Islet of Langerhans (tissue), 1 donor: ENCODE measurements around the gene ACIN1.

Experiments used
- FAIRE-seq: peaks from one replicate; lab custom pipeline; 2011; peaks lifted over from hg19 to GRCh38; lab: Jason Lieb, UNC

ACIN1 gene

DNA sequence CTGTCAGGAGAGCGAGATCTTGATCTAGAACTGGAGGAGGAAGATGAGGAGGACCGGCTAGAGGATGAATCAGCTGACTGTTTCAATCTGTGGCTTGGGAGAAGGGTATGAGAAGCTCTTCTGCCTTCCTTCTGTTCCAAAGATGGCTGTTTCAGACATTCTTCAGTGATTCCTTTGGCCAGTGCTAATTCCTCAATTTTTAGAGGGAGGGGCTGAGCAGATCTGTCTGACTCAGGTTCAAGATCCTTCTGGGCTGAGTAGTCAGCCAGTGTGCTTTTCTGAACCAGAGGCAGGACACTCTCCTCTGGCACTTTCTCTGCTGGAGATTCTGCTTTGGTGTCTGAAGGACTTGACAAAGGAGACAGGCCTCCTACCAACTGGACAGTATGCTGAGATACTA is 15.2 kb downstream of the ACIN1 start:
- FAIRE-seq: no peak

DNA sequence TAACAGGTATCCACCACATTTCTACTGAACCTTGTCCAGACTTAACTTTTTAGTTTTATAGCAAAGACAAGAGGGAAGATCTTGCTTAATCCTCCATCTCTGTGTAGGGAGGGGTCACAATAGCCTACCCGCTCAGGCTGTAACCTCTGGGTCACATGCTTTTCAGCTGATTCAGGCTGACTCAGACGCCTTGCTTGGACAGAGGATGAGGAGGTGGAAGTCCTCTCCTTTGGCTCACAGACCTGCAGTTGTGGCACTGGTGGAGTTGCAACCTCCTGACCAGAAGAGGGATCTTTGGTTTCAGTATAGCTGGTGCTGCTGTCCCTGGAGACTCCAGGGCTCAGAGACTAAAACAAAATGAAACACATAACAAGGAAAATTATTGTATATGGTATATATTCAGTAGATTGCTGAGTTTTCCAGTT is 16.2 kb downstream of the ACIN1 start:
- no peak for FAIRE-seq

DNA sequence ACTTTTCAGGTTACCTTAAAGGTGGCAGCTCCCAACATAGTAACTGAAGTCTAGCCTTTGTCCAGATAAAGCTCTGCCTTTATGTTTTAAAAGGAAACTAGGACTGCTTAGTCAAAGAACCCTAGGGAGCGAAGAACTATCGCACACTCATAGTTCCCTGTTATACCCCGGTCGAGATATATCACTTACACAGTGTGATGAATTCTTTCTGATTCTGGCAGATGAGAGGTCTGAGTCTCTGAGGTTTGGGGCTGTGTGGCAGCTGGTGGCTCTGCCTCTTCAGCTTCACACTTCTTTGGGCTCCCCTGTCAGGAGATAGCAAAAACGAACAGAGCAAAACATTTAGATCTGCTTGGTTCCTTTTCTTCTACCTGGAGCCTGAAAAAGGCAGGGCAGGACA is 17.0 kb downstream of the ACIN1 start:
- no peak for FAIRE-seq

DNA sequence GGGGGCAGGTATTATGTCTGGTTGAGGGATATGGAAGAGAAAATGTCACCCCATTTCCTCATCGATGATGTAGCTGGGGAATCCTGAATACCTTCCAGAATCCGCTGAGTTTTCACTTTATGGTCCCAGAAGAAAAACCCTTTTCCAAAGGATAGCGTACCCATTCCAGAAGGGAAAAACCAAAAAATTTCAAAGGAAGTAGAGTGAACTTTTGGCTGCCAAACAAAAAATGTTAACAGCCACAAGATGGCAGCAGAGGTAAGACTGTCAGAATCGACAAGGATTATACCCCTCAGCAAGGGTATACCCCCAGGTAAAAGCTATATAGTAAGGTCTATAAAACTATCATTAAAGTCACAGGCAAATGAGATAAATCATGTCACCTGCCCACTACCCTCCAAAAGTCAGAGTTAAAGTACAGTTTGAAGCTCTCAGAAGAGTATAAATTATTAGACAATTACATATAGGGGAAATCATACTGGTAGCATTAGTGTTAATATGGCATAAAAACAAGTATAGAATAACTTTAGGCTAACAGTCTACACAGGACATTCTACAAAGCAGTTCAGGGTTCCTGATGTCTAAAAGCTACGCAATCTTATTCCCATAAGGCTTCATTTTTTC is 18.0 kb downstream of the ACIN1 start:
- peak; percentile 17 for FAIRE-seq

DNA sequence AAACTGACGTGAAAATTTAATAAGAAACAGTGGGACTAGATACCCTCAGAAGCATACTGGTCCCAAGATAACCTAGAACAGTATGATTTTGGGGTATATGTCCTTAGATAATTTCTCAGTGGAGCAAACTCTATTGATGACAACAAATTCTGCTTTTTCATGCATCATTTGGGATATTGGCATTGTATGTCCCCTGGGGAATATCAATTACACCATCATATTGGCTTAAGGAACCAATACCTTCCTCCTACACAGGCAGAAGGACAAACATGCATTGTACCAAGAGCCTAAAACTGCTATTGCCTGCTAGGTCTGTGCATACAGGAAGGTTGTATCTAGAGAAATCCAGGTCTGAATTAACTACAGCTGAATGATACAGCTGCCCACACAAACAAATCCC is 20.0 kb downstream of the ACIN1 start:
- FAIRE-seq: no peak

DNA sequence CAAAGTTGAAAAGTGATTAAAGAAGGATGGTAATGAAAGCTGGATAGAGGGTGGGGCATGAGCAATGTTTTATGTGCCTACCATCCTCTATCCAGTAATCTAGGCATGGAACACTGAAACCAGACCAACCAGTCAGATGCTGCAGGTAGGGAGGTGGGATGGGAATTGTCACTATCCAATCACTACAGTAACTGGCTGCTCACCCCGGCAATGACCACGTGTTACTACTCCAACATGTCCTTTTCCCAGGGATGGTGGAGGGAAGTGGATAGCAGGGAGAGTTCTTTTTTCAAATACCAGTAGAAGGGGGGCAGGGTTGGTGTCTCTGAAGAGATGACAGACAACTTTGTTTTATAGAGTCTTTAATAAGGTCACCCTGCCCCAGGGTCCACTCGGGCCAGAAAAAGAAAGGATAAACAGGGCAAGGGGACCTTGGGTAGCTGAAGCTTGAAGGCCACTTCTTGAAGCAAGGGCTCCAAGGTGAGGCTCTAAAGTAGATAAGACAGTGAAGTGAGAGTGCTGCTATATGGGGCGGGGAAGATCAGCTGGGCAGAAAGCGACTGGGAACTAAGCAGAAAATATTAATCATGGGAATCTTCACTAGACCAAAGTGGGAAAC is 22.9 kb downstream of the ACIN1 start:
- FAIRE-seq: no peak

- no peak for FAIRE-seq
Observed at GRCh38 chr14:23071244-23071920, 23.6 kb downstream of the ACIN1 start.

- FAIRE-seq: no peak
Observed at GRCh38 chr14:23070262-23071129, 24.4 kb downstream of the ACIN1 start.

DNA sequence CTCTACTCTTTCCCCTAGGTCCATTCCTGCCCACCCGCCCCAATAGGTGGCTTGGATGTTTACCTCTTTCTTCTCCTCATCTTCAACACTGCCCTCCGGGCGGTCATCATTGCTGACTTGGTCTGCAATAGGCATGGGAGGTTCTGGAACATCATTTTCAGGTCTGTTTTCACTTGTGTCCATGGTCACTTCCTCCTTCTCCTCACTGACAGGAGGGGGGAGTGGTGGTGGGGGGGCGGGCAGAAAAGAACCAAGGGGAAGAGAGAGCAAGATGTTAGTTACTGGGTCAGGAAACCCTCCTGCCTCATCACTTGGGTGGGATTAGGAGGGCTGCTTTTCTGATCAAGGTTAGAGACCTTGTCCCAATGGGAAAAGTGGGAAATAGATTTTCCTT is 25.5 kb downstream of the ACIN1 start:
- no peak for FAIRE-seq

DNA sequence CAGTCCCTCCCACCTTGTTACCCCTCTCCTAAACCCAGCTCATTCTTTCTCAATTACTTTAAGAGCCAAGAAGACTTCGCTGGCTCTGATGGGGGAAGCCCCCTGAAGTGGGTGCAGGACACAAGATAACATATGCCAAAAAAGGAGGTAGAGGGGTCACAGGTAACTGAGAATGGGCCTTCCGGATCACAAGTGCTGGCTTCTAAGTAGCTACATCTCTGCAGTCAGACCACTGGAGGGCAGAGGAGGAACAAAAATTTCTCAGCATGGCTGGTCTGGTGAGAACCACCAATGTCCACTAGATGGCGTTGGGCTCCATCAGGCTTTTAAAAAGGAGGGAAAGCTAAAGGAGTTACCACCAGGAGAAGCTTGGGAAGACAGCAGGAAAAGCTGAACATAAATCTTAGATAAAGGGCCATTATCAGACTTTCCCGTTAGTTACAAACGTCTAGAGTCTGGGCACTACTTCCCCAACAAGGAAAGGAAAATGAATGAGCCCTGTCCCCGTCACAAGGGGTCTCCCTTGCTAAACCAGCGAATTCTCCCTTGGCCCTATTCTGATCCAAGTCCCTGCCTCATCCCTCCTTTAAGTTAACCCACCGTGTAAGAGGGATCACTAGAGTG is 26.0 kb downstream of the ACIN1 start:
- peak; percentile 21 for FAIRE-seq

- FAIRE-seq: no peak
Observed at GRCh38 chr14:23067847-23068788, 26.8 kb downstream of the ACIN1 start.

GRCh38 chr14:23066855-23067744 is 27.8 kb downstream of the ACIN1 start:
- no peak for FAIRE-seq

DNA sequence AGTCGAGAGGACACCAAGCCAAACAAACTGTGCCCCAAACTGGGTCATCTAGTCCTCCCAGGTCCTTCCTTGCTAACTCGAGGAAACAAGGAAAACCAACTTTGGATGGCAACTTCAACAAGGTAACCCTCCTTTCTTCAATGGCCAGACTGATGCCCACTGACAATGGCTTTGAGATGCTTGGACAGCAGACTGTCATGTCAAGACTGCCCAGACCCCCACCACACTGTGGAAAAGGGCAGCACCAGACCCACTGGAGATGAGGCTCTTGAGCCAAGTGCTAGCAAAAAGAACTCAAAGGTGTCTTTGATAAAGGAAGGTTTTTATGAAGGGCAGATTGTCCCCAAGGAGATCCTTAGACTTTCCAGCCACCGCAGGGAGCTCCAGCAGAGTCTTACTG is 28.6 kb downstream of the ACIN1 start:
- no peak for FAIRE-seq

DNA sequence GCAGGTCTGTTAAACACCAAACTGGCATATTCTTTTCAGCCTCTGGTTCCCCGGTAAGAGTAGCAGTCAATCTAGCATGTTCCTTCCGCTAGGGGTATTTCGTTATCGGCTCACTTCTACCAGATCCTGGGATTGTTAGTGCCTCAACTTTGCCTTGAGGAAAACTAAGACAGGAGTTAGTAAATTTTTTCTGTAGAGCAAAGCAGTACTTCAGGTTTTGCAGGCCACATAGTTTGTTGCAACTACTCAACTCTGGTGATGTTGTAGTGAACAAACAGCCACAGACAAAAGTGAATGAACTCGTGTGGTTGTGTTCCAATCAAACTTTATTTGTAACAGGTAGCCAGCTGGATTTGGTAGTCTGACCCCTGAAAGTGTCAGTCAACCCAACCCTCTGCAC is 31.3 kb downstream of the ACIN1 start:
- FAIRE-seq: no peak

GRCh38 chr14:23062002-23062401 is 32.9 kb downstream of the ACIN1 start:
- FAIRE-seq: no peak

DNA sequence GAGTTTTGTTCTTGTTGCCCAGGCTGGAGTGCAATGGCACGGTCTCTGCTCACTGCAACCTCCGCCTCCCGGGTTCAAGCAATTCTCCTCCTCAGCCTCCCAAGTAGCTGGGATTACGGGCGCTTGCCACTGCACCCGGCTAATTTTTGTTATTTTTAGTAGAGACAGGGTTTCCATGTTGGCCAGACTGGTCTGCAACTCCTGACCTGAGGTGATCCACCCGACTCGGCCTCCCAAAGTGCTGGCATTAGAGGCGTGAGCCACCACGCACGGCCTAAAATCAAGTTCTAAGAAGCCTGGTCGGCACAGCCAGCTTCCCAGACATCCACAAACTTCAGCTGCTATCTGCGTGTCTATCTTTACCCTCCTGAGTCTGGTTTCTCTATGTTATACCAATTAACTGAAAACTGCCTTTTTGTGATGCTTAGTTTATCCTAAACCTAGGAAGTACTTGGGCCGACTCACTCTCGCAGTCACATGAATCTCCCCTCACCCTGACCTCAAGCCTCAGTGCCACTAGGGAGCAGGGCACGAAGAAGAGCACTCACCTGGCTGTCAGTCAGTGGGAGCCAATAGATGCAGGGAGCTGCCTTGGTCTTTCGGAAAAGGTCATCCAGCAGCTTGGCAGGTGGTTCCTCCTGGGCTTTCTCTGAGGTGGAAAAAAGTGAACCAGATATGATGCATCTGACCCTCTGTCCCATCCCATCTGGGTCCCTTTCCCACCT is 34.2 kb downstream of the ACIN1 start:
- no peak for FAIRE-seq

DNA sequence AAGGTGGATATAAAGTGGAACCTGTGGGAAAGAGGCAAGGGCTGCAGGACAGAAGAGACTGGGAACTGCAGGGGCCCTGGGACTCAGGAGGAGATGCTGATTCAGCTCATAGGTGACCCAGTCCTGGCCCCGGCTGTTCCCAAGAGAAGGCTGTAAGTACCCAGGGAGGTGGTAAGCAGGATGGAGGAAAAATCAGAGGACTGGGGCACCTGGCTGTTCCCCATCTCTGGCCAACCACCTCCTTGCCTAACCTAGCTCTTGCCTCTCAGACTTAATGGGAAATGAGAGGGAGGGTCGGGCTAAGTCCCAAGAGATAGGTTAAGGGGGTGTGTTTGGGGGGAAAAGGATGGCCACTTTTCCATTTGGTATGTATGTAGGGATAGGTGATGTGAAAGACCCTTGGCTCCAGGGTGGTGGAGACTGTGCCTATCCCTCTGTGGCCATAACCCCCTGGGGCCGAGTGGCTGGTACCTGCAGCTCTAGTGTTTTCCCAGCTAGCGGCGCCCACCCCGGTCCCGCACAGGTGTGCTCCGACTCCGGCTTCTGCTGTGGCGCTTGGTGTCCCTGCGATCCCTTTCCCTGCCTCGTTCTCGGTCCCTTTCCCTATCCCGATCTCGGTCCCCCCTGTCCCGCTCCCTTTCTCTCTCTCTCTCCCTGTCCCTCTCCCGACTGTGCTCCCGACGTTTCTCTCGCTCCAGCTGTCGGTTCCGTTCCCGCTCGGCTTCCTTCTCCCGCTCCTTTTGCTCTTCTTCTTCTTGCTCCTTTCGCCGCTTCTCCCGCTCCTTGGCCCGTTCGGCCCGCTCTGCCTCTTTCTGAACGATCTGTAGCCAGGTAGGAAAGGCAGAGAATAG is 36.1 kb downstream of the ACIN1 start:
- FAIRE-seq: no peak
